Astrocyte of the cerebellum (primary cell): ENCODE results near the gene CARHSP1.

ENCODE experiments used
- DNase-seq: peaks from one replicate; pipeline ENCODE4 v3.0.0-alpha.2; 2011; ENCODE audit warnings: low read depth
- H3K4me3 ChIP-seq: 2 replicates; pipeline ENCODE4 v1.5.1; 2011; ENCODE audit warnings: mild to moderate bottlenecking, low read depth, low read length, moderate library complexity
- in situ Hi-C: cut with HindIII; loops from 2 replicates; pipeline ENCODE4 v1.10.0; 2017; ENCODE audit warnings: low sequenced_read_pairs
- TF ChIP-seq, protein P1 (sequence below): IDR thresholded peaks from 2 replicates; pipeline ENCODE4 v1.5.1; 2012; ENCODE audit warnings: low read length, low read depth, moderate library complexity, mild to moderate bottlenecking; ENCODE audit errors: missing control alignments

The CARHSP1 gene

GRCh38 chr16:8854298-8854948 is 14.4 kb downstream of the CARHSP1 start:
- TF ChIP-seq, protein P1, sequence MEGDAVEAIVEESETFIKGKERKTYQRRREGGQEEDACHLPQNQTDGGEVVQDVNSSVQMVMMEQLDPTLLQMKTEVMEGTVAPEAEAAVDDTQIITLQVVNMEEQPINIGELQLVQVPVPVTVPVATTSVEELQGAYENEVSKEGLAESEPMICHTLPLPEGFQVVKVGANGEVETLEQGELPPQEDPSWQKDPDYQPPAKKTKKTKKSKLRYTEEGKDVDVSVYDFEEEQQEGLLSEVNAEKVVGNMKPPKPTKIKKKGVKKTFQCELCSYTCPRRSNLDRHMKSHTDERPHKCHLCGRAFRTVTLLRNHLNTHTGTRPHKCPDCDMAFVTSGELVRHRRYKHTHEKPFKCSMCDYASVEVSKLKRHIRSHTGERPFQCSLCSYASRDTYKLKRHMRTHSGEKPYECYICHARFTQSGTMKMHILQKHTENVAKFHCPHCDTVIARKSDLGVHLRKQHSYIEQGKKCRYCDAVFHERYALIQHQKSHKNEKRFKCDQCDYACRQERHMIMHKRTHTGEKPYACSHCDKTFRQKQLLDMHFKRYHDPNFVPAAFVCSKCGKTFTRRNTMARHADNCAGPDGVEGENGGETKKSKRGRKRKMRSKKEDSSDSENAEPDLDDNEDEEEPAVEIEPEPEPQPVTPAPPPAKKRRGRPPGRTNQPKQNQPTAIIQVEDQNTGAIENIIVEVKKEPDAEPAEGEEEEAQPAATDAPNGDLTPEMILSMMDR, result no peak
- DNase-seq, result no peak
- in situ Hi-C loops, result no loop called here
- H3K4me3 ChIP-seq, result no peak overlapping the region

GRCh38 chr16:8853611-8854010 is 15.2 kb downstream of the CARHSP1 start:
- no peak overlapping the region for H3K4me3 ChIP-seq
- in situ Hi-C loops, result no loop called here
- TF ChIP-seq, protein P1, result no peak
- no peak for DNase-seq

- no peak for DNase-seq
- TF ChIP-seq, protein P1, result no peak
- in situ Hi-C loops, result no loop called here
- H3K4me3 ChIP-seq, result no peak overlapping the region
These were observed 15.7 kb downstream of the CARHSP1 start for GRCh38 chr16:8853150-8853549.

DNA sequence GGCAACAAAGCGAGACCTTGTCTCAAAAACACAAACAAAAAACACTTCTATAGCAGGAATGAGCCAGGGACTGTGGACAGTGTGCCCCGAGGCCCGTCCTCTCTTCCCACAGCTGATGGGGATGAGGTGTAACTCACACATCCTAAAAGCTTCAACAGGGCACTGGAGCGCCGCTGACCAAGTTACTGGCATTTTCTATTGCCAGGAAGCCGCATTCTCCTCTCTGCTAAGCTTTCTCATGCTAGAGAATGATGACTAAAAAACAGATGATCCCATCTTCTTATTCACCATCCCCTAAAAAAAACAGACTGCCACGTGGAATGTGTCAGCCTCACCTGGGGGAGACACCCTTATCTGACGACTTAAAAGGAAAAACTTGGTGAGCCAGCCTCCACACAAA is 16.3 kb downstream of the CARHSP1 start:
- in situ Hi-C loops, result no loop called here
- DNase-seq, result no peak
- H3K4me3 ChIP-seq, result no peak overlapping the region
- TF ChIP-seq, protein P1, result no peak

- no peak overlapping the region for H3K4me3 ChIP-seq
- in situ Hi-C loops, result no loop called here
- no peak for DNase-seq
- TF ChIP-seq, protein P1, result no peak
These were observed 16.9 kb downstream of the CARHSP1 start for GRCh38 chr16:8851761-8852403.

DNA sequence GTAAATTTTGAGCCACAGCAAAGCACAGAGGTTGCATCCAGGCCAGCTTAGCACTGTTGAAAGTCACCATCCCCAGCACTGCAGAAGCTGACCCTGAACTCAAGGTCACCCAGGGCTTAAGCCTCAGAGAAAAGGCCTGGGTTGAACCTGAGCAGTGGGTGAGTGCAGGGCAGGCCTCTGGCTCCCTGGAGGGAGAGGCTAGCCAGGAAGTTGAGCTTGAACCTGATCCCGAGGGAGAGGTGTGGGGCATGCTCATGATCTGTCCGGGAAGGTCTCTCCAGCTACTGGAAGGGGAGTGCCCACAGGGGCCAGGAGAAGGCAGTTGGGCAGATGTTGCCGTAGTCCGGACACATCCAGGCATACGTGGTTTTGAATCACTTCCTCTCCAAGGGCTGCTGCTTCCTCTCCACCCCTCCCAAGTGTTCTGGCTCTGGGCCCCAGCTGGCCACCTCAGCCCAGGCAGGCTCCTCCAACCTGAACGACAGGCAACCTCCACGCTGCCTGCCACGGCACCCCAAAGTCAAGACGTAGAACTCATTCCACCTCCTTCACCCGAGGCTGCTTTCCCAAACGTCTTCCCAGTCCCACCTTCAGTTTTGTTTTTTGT is 18.4 kb downstream of the CARHSP1 start:
- no peak overlapping the region for H3K4me3 ChIP-seq
- no peak for DNase-seq
- TF ChIP-seq, protein P1, result no peak
- in situ Hi-C loops, result no loop called here
